ENCODE data around the gene ZG16B. TPM values are rescaled to one million over a fixed set of nuclear protein-coding genes. Genes with fewer than 3 reads are reported as not detected.

Gene ZG16B
- total and polyA plus RNA-seq, 2 of the 8 experiments (the other 6 are each of a cell fraction or from before 2014, with no cell fraction given) = 0.11 TPM; not detected in 1

GRCh38 chr16:2810651-2811050 is 19.5 kb upstream of the ZG16B start (continued):
- TF ChIP-seq RAD21 (IDR thresholded peaks at IDR 0.05 in 1 of 2, conservative IDR thresholded peaks at IDR 0.05 in 1 of 2; ENCODE audit: low read depth in 2 of 2, low read length in 2 of 2) (no peak), HDAC2 (IDR thresholded peaks at IDR 0.05; ENCODE audit: borderline replicate concordance in 1 of 2, low read depth in 2 of 2, low read length in 2 of 2) (no peak), BCL11A (IDR thresholded peaks at IDR 0.05; ENCODE audit: low read depth in 2 of 2, low read length in 2 of 2) (no peak), SIRT6 (IDR thresholded peaks at IDR 0.05; ENCODE audit: low read length) (no peak), TAF1 (IDR thresholded peaks at IDR 0.05; ENCODE audit: low read depth, low read length) (no peak)

All from H1 (cell line).